Right renal pelvis (tissue), 4 donors: ENCODE measurements around the gene FANCG. TPM values are rescaled to one million over a fixed set of nuclear protein-coding genes. Genes with fewer than 3 reads are reported as not detected.
A peak's percentile ranks its signal among the peaks of the same experiment; 100 is the strongest.

ENCODE experiments used
- DNase-seq, 4 donors: peaks; one replicate each; pipeline ENCODE4 v3.0.0-alpha.2; 2013; ENCODE audit warnings: low read depth in 4 of 4, low spot score in 3 of 4, missing footprints in 1 of 4
- polyA plus RNA-seq, 4 donors: library from polyadenylated mRNA; unstranded; fragments of 120-200 nt; gene quantifications; one replicate each; pipeline ENCODE4 v1.2.1, GENCODE V29; 2013; ENCODE audit not compliant: insufficient read length in 4 of 4

The FANCG gene
- polyA plus RNA-seq, 4 donors: 38.3 to 43.6 (median 39.1) TPM

DNA sequence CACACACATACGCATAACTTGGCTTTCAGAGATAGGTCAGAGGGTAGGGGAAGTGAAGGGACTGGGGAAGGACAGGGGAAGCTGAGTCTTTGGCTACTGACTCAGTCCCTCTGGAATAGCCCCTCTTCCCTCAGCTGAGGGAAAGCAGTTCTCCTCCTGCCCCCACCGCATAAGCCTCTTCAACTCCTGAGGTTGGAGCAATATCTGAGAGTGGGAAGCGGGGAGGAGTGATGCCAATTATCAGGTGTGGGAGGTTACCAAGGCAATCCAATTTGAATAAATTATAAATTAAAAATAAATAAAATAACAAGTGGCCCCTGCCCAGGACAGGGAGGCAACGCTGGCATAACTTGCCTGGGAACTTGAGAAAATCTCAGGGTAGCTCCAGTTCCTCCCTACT is 24.8 kb upstream of the FANCG start:
- DNase-seq: no peak

DNA sequence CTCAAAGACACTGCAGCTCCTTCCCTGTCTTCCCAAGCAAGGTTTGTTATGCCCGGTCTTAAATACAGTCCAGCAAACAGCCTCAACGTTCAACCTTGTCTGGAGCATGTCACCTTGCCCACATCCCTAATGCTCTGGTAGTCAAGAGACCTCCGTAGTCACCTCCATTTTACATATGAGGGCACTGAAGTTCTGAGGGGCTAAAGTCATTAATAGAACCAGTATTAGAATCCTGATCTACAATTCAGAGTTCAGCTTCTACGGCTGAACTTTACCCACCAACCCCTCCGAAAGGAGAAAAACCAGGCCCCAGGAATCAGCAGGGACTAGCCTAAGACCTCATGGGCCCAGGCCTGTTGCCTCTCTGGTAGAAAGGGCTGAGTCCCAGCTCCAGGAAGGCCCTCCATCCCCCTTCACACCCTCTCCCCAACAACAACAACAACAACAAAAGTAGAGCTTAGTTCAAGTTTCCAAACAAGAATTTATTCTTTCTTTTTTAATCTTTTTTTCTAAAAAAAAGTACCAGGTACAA is 24.0 kb upstream of the FANCG start:
- no peak for DNase-seq

DNA sequence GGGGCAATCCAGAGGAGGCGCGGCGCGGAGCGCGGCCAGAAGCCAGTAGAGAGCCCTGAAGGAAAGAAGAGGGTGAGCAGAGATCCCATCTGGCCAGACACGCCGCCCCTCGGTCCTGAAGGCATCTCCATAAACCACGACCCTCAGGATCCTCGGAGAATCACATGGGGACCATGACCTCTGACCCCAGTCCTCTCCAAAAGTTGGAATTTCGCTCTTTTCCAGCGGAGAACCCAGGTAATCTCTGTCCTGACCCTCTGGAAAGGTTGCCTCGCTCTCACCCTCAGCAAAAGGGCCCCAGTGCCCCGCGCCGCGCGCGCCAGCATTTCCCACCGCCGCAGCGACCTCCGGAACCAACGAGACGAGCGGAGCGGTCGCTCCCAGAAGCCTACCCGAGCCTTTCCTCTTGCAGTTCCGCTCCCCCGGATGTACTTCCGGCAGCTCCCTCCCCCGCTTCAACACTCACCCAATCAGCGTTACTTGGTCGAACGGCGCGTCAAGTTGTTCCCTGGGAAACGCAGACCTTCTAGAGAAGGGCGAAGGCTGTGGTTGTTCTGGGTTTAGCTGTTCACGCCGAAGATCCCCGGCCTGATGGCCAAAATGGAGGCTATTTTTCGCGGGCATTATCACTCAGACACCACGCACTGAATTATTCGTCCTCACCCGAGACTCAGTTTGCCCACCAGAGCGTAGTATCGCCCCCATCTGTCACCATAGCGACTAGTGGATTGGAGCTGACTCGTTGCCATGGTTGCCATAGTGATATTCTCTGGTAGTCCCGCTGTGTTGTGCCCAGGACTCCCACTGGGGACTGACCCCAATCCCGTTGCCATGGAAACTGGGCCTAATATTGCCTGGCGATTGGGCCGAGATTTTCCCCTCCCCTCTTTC is 23.3 kb upstream of the FANCG start, which contains the start of gene STOML2:
STOML2 (minus strand) TSS at position 363 of the 891 bp plus-strand sequence; CDS start at position 326, 37 bp downstream.
- DNase-seq: peak in 3 of 4 donors; percentile 90 to 94 (median 92)

DNA sequence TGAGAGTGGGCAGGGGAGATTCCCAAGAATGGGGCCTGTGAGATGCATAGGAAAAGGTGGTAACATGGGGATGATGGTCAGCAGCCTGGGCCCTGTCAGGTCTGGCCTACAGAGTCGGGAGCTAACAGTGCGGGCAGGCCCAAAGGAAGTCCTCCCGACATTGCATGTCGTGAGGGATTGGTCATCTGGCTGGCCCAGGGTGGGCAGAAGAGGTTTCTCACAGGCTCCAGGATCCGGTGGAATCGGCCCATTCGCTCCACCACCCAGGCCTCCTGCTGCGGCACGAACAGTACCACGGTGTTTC is 22.7 kb upstream of the FANCG start:
- no peak for DNase-seq

DNA sequence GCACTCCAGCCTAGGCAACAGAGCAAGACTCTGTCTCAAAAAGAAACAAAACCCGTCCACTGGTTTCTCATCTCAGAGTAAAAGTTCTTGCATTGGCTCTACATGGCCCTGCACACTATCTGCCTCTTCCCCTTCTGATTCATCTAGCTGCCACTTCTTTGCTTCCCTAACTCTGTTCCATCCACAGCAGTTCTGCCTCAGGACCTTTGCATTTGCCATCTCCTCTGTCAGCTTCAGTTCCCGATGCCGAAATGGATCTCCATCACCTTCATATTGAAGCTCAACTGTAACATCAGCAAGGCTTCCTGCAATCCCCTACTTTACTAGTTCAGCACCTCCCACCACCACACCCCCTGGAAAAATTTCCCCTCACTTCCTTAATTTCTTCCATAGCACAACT is 17.8 kb upstream of the FANCG start:
- DNase-seq: no peak

DNA sequence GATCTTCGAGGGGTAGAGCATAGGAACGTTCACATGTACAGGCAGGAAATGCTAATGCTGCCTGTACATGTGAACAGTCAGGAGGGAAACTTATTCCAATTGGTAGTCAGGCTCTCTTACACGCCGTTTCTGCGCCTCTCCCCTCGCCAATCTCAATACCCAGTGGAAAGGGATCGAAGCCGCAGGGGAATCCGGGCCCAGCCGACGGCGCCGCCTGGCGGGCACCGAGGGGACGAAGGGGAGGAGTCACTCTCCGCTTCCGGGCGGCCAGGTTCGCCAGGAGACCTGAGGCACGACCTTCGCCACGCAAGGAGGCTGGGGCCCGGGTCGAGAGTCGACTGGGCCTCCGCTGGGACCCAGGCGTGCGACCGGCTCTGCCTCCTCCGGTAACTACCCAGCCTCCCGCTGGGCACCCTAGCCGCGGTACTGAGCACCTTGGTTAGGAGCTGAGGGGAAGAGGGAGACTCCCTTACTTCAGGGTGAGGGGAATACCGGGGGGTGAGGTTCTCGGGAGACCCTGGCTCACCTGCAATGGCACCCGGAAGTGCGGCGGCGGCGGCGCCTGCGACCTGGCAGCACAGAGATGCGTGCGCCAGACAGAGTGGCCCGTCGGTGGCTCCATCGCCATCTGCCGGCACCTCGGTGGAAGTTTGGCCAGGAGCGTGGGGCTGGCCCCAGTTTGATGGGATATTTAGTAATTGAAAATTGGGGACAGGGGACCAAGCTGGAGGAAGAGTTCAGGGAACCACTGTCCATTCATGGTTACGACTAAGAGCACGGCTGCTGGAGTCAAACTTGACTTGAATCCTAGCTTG is 16.5 kb upstream of the FANCG start, which contains the start of gene PIGO:
PIGO (minus strand) TSS at position 557 of the 815 bp plus-strand sequence. CDS start 1,026 bp downstream, outside the sequence.
- peak in 3 of 4 donors; percentile 65 to 75 (median 69) for DNase-seq

DNA sequence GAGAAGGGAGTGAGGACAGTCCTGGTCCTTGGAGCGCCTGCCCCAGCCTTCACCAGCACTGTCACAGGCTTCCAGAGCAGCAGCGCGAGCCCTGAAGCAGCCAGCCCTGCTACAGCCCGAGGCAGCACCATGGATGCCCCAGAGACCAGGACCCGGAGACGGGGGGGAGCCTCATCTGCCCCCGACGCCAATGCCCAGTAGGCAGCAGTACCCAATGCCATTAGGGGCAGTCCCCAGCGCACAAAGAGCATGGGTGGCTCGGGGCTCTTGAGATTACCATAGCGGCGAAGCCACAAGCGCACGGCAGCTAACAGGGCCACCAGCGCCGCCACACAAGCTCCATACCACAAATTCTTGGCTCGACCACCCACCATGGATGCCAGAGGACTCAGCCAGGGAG is 11.8 kb upstream of the FANCG start:
- no peak for DNase-seq

DNA sequence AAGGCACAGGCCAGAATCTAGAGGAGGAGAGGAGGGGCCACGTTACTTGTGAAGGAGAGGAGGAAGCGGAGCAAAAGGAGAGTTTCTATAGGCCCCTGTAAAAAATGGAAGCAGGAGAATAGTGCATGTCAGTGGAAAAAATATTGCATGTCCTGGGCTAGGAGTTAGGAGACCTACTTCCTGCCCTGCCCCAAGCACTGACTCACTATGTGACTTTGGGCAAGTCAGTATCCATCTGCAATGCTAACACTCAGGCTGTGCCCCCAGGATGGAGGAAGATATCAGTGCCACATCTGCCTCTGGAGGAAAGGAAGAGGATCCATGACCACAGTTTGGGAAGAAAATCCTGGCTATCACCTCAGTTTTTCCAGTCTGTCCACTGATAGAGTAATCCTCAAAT is 9.7 kb upstream of the FANCG start:
- DNase-seq: no peak

DNA sequence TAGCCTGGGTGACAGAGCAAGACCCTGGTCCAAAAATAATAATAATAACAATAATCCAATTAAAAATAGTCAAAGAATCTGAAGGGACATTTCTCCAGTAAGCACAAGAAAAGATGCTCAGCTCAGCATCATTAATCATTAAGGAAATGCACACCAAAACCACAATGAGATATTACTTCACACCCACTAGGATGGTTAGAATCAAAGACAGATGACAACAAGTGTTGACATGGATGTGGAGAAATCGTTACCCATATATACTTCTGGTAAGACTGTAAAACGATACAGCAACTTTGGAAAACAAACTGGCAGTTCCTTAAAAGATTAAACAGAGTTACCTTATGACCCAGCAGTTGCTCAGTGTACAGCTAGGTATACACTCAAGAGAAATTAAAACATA is 5.3 kb upstream of the FANCG start:
- no peak for DNase-seq

DNA sequence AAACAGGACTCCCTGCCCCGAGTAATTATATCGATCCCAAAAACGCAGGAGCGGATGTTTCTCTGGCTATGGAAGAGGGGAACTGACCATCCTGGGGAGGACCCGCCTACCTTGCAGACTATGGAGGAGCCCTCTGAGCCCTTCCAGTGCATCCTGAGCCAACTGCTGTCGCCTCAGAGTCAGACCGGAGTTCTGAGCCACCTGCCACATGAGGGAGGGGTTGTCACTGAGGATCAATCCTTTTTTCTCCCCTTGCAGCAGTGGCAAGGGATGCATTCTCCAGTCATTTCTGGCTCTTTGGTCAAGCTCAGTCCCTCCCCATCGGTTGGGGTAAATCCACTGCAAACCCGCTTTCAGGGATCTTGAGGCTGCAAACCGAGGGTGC is 709 bp downstream of the FANCG start:
- DNase-seq: no peak

DNA sequence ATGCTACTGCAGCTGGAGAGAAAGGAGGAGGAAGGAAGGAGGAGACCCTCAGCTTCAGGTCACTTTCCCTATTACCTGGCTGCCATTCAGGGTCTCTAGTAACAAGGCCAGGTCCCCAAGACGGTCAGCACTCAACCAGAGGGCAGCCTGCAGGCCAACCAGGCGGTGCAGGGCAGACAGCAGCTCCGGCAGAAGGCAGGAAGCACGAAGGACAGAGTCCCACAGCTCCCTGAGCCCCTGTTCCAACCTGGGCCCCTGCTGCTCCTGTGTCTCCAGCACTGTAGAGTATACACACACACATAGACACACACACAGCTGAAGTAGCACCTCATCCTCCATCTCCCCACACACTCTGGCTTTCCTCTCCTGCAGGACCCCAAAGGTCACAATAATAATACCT is 1.7 kb downstream of the FANCG start:
- no peak for DNase-seq

DNA sequence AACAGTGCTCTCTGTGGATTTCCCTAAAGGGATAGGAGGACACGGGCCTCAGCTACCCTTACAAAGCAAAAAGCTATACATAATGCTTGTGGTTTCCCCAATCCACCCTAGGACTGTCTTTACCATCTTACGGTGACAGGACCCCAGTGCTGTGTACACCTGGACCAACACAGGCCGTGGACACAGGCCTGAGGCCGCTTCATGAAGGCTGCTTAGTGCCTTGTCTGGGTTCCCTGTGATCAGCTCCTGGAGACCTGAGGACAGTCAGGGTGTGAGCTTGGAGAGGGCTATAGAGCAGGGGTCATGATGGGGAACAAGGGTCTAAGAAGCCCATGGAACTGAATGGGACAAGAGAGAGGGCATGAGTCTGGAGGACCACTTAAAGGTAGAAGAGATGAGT is 2.9 kb downstream of the FANCG start:
- no peak for DNase-seq

DNA sequence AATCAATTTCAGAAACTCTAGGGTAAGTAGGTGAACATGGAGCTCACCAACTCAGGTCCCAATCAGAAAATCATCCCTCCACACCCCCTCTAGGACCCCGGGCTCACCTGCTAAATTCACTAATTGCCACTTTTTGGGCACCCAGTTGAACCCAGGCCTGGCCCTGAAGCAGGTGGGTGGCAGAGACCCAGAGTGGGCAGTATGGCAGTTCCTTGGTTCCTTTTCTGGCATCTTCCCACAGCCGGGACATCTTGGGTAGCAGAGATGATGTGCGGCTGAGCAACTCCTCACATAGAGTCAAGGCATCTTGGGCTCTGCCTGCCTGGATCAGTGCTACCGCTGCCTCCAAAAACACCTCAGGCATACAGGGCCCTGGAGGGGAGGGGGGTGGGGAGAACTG is 4.4 kb downstream of the FANCG start:
- no peak for DNase-seq

DNA sequence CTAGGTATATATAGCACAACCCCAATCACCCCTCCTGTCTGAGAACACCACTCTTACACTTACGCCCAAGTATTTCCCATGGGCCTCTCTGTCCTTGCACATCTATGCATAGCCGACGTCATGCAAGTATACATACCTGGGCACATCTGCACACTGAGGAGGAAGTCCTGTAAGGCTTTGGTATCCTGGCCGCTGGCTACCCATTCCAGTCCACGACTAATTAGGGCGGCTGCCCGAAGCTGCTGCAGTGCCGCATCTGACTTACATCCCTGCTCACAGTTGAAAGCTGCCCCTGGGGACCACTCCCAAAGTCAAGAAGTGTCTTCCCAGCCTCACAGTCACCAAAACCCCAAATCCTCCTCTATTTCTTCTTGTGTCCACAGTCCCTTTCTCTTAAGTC is 5.0 kb downstream of the FANCG start:
- DNase-seq: no peak

DNA sequence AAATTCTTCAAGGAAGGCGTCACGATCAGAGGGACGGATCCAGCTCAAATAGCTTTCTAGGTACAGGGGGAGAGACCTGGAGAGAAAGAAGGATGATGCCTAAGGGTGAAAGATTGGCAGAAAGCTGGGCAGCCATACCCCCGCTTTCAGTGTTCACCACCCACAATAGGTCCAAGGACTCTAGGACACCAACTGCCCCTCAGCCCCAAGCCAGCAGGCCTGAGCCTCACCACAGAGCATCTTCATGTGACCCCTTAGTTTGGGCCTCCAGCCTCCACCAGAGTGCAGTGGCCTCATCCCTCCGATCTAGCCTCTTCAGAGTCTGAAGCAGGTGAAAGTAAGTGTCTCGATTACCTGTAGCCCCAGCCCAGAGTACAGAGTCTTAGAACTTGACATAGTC is 5.6 kb downstream of the FANCG start:
- DNase-seq: no peak

DNA sequence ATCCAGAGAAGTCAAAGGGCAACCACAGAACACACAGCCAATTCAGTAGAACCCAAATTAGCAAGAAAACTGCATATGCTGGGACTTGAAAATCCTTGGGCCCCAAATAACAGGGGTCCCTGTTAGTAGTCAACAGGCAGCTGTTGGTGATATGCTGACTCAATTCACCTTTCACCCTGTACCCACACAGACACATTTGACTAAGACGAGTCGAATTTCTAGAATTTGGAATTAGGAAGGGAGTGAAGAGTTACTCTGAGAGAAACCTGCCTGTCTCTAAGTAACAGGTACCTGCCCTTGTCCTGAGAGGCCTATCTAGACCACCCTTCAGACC is 6.5 kb downstream of the FANCG start:
- DNase-seq: no peak

DNA sequence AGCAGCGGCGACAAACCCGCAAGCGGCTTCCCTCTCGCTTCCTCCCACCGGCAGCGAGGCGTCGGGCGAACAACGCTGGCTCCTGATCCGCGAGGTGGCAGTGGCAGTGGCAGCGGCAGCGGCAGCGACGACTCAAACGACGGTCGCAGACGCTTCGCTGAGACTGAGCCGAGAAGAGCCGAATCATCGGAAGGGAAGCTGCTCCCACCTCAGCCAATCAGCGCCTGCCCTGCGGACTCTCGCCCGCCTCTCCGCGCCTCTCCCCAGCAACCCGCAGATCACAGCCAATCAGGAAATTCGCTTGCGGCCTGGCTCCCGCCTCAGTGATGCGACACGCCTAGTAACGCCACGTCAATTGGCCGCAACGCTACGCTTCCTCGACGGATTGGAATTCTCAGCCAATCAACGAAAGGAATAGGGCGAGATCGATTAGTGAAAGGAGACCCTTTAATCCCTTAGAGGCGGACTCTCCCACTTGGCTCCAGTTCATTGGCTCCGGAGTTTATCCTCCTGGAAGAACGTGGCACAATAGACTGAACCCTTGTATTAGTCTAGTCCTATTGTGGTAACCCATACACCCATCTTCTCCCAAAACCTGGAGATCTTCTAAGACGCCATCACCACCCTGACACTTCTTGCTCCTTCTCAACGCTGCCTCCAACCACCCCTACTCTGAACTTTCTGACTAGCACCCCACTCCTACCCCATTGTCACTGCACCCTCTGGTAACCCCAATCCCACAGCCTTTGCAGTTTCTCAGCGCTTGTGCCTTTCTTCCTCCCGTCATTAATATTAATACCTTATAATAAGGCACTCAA is 7.1 kb downstream of the FANCG start, which contains the start of gene VCP:
VCP (minus strand) TSS at position 165 of the 818 bp plus-strand sequence. CDS start 272 bp downstream, outside the sequence.
- DNase-seq: peak; percentile 91 to 97 (median 94)

DNA sequence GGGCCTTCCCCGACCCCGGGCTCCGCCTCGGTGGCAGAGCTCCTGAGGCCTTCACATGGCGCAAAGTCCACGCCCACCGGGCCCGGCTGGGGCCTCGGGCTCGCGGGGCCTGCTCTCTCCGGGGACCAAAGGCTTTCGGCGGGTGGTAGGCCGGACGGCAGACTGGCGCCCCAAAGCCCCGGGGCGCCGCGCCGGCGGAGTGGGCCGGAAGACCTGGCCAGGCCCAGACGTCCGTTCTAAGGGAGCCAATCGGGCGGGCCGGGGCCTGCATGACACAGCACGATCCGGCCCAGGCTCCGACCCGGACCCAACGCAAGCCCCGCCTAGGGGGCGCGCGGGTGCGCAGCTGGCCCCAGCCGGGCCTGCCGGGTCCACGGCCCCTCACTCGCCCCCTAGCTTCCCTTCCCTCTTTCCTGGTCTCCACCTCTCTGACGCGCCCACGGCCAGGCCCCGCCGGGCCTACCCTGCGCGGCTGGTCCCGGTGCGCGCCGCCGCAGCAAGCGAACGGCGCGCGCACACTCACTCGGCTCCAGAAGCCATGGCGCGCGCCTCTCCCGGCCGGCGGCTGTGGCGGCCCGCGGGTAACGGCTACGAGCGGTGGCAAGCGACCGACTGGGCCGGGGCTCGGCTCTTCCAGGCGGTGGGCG is 7.8 kb downstream of the FANCG start:
- DNase-seq: peak; percentile 63 to 73 (median 68)

DNA sequence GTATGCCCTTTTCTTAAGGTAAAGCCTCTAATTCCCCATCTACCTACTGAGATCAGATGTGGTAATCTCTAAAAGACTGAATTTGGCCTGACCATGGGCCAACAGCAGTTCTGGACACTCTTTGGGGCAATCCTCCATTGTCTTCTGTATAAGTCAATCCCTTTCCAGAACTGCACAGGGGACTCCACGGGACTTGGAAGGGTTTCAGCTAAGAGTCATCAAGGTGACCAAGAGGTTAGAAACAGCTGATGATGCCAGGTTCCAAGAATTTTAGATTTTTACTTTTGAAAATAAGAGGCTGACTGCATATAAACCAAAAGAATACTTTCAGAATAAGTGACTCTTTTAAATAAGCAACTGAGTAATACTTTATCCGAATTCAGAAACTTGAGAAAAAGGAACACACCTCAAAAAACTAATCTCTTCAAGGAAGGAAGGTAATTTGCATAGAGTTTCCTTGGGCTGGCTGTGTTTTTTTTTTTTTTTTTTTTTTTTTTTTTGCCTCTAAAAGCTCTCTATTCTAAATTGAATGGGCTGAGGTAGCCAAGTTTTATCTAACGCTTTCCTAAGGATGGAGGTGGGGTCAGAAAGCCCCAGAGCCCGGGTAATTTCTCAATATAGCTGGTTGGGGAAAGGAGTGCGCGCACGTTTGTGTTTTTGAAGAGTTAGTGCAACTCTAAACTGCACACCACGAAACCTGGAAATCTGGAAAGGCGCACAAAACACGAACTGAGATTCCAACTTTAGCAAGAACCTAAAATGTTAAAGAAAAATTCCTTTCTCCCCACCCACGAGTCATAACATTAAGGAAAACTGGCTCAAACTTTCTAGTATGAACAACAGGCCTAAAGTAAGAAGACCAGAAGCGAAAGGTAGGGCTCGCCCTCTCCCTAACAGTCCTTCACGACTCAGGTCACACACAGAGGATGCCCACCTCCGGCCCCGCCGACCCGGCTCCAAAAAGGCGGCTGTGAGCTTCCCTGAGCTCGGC is 8.6 kb downstream of the FANCG start:
- no peak for DNase-seq
